ENCODE data around the gene SMPX. TPM values are rescaled to one million over a fixed set of nuclear protein-coding genes. Genes with fewer than 3 reads are reported as not detected.

The SMPX gene
- total and polyA plus RNA-seq, 2 experiments from 2014 or later = not detected

- TF ChIP-seq ZNF462 (CRISPR knock-in tag; IDR thresholded peaks at IDR 0.05) = no peak
Observed at GRCh38 chrX:21779095-21779494, 21.2 kb upstream of the SMPX start (continued).

- Histone ChIP-seq H3K27ac (ENCODE audit: low read depth) (no peak overlapping the region), H3K4me3 (no peak overlapping the region), H3K4me1 (ENCODE audit: insufficient read depth) (no peaks in the 10 kb centered on the region), H3K79me2 (replicated peaks; ENCODE audit: insufficient read depth) (no peaks in the 10 kb centered on the region), H3K9me2 (ENCODE audit: insufficient read depth) (no peaks in the 10 kb centered on the region), H3F3A (replicated peaks; ENCODE audit: low read depth) (no peaks in the 10 kb centered on the region), H4K20me1 (replicated peaks; ENCODE audit: insufficient read depth) (no peaks in the 10 kb centered on the region), H2AFZ (no peak overlapping the region), H3K27me3 (ENCODE audit: insufficient read depth) (no peaks in the 10 kb centered on the region), H3K4me2 (no peak overlapping the region), H3K36me3 (ENCODE audit: insufficient read depth) (no peaks in the 10 kb centered on the region)
- Mint-ChIP-seq H3K4me1 (peaks cover 15% of the 10 kb centered on the region), H3K9me3 (no peaks in the 10 kb centered on the region), H3K27ac (no peak overlapping the region), H3K36me3 (ENCODE audit: low read depth) (no peaks in the 10 kb centered on the region), H3K27me3 (ENCODE audit: insufficient read depth, low read depth, poor library complexity) (peaks cover 3% of the 10 kb centered on the region), H3K4me3 (no peak overlapping the region)
- DNase-seq (ENCODE audit: low spot score) (peak; percentile 38), ATAC-seq (no peak; the same call in 2 of the 3 replicates)
- no peak for TF ChIP-seq REST (IDR thresholded peaks at IDR 0.05; ENCODE audit: unreplicated experiment)
- no peak for TF ChIP-seq STAT1 (IDR thresholded peaks at IDR 0.05; ENCODE audit: unreplicated experiment)
- no peak for TF ChIP-seq ETS1 (IDR thresholded peaks at IDR 0.05)
- no peak for TF ChIP-seq ZNF462 (CRISPR knock-in tag; IDR thresholded peaks at IDR 0.05)
Observed at GRCh38 chrX:21778236-21778635, 20.3 kb upstream of the SMPX start.
